IMR-90 (cell line): Measurements from ENCODE around the gene SNX30. TPM values are rescaled to one million over a fixed set of nuclear protein-coding genes. Genes with fewer than 3 reads are reported as not detected.

ENCODE experiments used
- ATAC-seq: fragments of 200-7000 bp; cut with Tn5 transposase; 2 replicates; pipeline ENCODE4 v1.9.1; 2020; ENCODE audit warnings: low read depth, mild to moderate bottlenecking, moderate library complexity
- BruUV-seq: library from RNA; stranded (reverse); fragments of 400-500 nt; replicated peaks from 2 replicates; lab custom pipeline; 2021; lab: Mats Ljungman, UMichigan
- CTCF ChIA-PET: fragments of 300-600 bp; formaldehyde crosslinking; extraction: SDS; loops from one replicate; lab custom pipeline; 2021; ENCODE audit warnings: antibody characterized with exemption; lab: Yijun Ruan, JAX
- POLR2A ChIA-PET: fragments of 300-600 bp; sonication (Branson Sonifier 250); formaldehyde crosslinking; loops from one replicate; lab custom pipeline; 2022; ENCODE audit warnings: antibody characterized with exemption; ENCODE audit not compliant: unreplicated experiment; lab: Charles Lee
- DNase-seq: peaks from one replicate; pipeline ENCODE4 v3.0.0; 2013
- H2AFZ ChIP-seq: replicated peaks from 2 replicates; pipeline ENCODE3; 2013; ENCODE audit warnings: low read length, mild to moderate bottlenecking; ENCODE audit not compliant: poor library complexity
- H2AK5ac ChIP-seq: 2 replicates; pipeline ENCODE4 v1.6.1; 2013; ENCODE audit warnings: low read depth, low read length, inconsistent platforms
- H2AK9ac ChIP-seq: replicated peaks from 2 replicates; pipeline ENCODE3; 2013; ENCODE audit warnings: mild to moderate bottlenecking, low read depth, low read length, moderate library complexity; ENCODE audit not compliant: poor library complexity
- H2BK120ac ChIP-seq: 2 replicates; pipeline ENCODE4 v1.6.1; 2013; ENCODE audit warnings: low read depth, low read length, inconsistent platforms
- H2BK15ac ChIP-seq: 3 replicates; pipeline ENCODE4 v1.6.1; 2013; ENCODE audit warnings: low read depth, low read length, inconsistent platforms
- H2BK20ac ChIP-seq: 2 replicates; pipeline ENCODE4 v1.6.1; 2013; ENCODE audit warnings: low read depth, mild to moderate bottlenecking, inconsistent platforms, low read length, moderate library complexity
- H2BK5ac ChIP-seq: 2 replicates; pipeline ENCODE4 v1.6.1; 2013; ENCODE audit warnings: mild to moderate bottlenecking, low read depth, low read length, inconsistent platforms; ENCODE audit not compliant: poor library complexity, severe bottlenecking
- H3K14ac ChIP-seq: replicated peaks from 2 replicates; pipeline ENCODE4 v1.6.1; 2013; ENCODE audit warnings: low read depth, low read length, inconsistent platforms
- H3K18ac ChIP-seq: 2 replicates; pipeline ENCODE4 v1.6.1; 2013; ENCODE audit warnings: low read depth, low read length, control low read depth
- H3K23ac ChIP-seq: 2 replicates; pipeline ENCODE4 v1.6.1; 2013; ENCODE audit warnings: low read depth, low read length, inconsistent platforms
- H3K27ac ChIP-seq: 2 replicates; pipeline ENCODE4 v1.5.1; 2013; ENCODE audit warnings: mild to moderate bottlenecking, control low read depth, low read length; ENCODE audit not compliant: insufficient read depth
- H3K27me3 ChIP-seq: 2 replicates; pipeline ENCODE4 v1.6.1; 2013; ENCODE audit warnings: low read length; ENCODE audit not compliant: control insufficient read depth, insufficient read depth
- H3K36me3 ChIP-seq: 2 replicates; pipeline ENCODE4 v1.6.1; 2013; ENCODE audit warnings: low read length, mixed read lengths; ENCODE audit not compliant: control insufficient read depth, insufficient read depth
- H3K4ac ChIP-seq: 2 replicates; pipeline ENCODE4 v1.6.1; 2013; ENCODE audit warnings: low read depth, low read length, inconsistent platforms
- H3K4me1 ChIP-seq: 2 replicates; pipeline ENCODE4 v1.6.1; 2013; ENCODE audit warnings: low read length, mixed read lengths; ENCODE audit not compliant: control insufficient read depth, insufficient read depth
- H3K4me2 ChIP-seq: 2 replicates; pipeline ENCODE4 v1.6.1; 2013; ENCODE audit warnings: low read depth, mild to moderate bottlenecking, control low read depth, low read length, moderate library complexity
- H3K4me3 ChIP-seq: 2 replicates; pipeline ENCODE4 v1.5.1; 2013; ENCODE audit warnings: low read depth, mild to moderate bottlenecking, control low read depth, low read length, moderate library complexity; ENCODE audit not compliant: insufficient read depth
- H3K56ac ChIP-seq: 2 replicates; pipeline ENCODE4 v1.6.1; 2013; ENCODE audit warnings: low read length, inconsistent platforms; ENCODE audit not compliant: insufficient read depth; ENCODE audit errors: extremely low read depth
- H3K79me1 ChIP-seq, 2 experiments: 2 replicates each; pipeline ENCODE4 v1.6.1; 2013; ENCODE audit warnings: low read length in 2 of 2, inconsistent platforms in 1 of 2, low read depth in 1 of 2
- H3K9ac ChIP-seq: 2 replicates; pipeline ENCODE4 v1.6.1; 2013; ENCODE audit warnings: low read depth, low read length, control low read depth
- H3K9me1 ChIP-seq: 2 replicates; pipeline ENCODE4 v1.6.1; 2013; ENCODE audit warnings: low read length, inconsistent platforms; ENCODE audit not compliant: insufficient read depth
- H3K9me3 ChIP-seq: 2 replicates; pipeline ENCODE4 v1.6.1; 2013; ENCODE audit warnings: low read length; ENCODE audit not compliant: control insufficient read depth, insufficient read depth
- H4K20me1 ChIP-seq: 2 replicates; pipeline ENCODE4 v1.6.1; 2013; ENCODE audit warnings: low read length, inconsistent platforms; ENCODE audit not compliant: insufficient read depth
- H4K5ac ChIP-seq: 2 replicates; pipeline ENCODE4 v1.6.1; 2013; ENCODE audit warnings: mild to moderate bottlenecking, low read depth, low read length, control low read depth
- H4K8ac ChIP-seq, 2 experiments: 2 replicates each; pipeline ENCODE4 v1.6.1; 2013; ENCODE audit warnings: low read depth in 2 of 2, low read length in 2 of 2, control low read depth in 1 of 2, inconsistent platforms in 1 of 2
- H4K91ac ChIP-seq: 2 replicates; pipeline ENCODE4 v1.6.1; 2013; ENCODE audit warnings: low read depth, low read length, inconsistent platforms; ENCODE audit not compliant: insufficient read depth
- BHLHE40 ChIP-seq: fragments of 150-350 bp; IDR thresholded peaks from 2 replicates; pipeline ENCODE4 v1.6.1; 2016; ENCODE audit warnings: mild to moderate bottlenecking, low read depth, low read length
- CEBPB ChIP-seq: IDR thresholded peaks from 2 replicates; pipeline ENCODE4 v1.6.1; 2012; ENCODE audit warnings: low read depth, low read length, improper control_type of control experiment
- CHD1 ChIP-seq: IDR thresholded peaks from 2 replicates; pipeline ENCODE4 v1.6.1; 2012; ENCODE audit warnings: low read depth, low read length, improper control_type of control experiment
- FOS ChIP-seq: fragments of 150-350 bp; IDR thresholded peaks from 2 replicates; pipeline ENCODE4 v1.6.1; 2016; ENCODE audit warnings: low read depth, low read length
- MAFK ChIP-seq: IDR thresholded peaks from 2 replicates; pipeline ENCODE4 v1.6.1; 2012; ENCODE audit warnings: low read depth, low read length, improper control_type of control experiment
- MAZ ChIP-seq: IDR thresholded peaks from 2 replicates; pipeline ENCODE4 v1.6.1; 2012; ENCODE audit warnings: low read depth, mild to moderate bottlenecking, low read length, improper control_type of control experiment, moderate library complexity, borderline replicate concordance
- MXI1 ChIP-seq: IDR thresholded peaks from 2 replicates; pipeline ENCODE4 v1.6.1; 2012; ENCODE audit warnings: low read depth, mild to moderate bottlenecking, low read length, moderate library complexity, borderline replicate concordance
- NFE2L2 ChIP-seq: fragments of 150-350 bp; IDR thresholded peaks from 2 replicates; pipeline ENCODE4 v1.6.1; 2016; ENCODE audit warnings: low read depth, mild to moderate bottlenecking, low read length
- POLR2A ChIP-seq: IDR thresholded peaks from 2 replicates; pipeline ENCODE4 v1.6.1; 2012; ENCODE audit warnings: mild to moderate bottlenecking, low read depth, low read length
- RAD21 ChIP-seq: IDR thresholded peaks from 2 replicates; pipeline ENCODE4 v1.6.1; 2012; ENCODE audit warnings: low read length, improper control_type of control experiment
- RCOR1 ChIP-seq: IDR thresholded peaks from 2 replicates; pipeline ENCODE4 v1.6.1; 2012; ENCODE audit warnings: mild to moderate bottlenecking, low read length, improper control_type of control experiment; ENCODE audit not compliant: insufficient replicate concordance
- RFX5 ChIP-seq: IDR thresholded peaks from 2 replicates; pipeline ENCODE4 v1.8.0; 2012; ENCODE audit warnings: low read depth, mild to moderate bottlenecking, low read length, moderate library complexity
- SMC3 ChIP-seq: fragments of 150-350 bp; IDR thresholded peaks from 2 replicates; pipeline ENCODE4 v1.6.1; 2016; ENCODE audit warnings: low read depth, mild to moderate bottlenecking, antibody characterized with exemption, low read length, moderate library complexity
- WGBS, 2 experiments: methylation state at CpG; one replicate each; pipeline versions ENCODE4 v1.1.5 to v1.1.7; 2013; ENCODE audit warnings: missing lambda C conversion rate in 2 of 2; ENCODE audit not compliant: insufficient read length in 1 of 2; ENCODE audit errors: extremely low coverage in 2 of 2; 5-methylcytosine and 5-hydroxymethylcytosine counted together
- dilution Hi-C: fragments of 300-500 bp; cut with HindIII; formaldehyde crosslinking; loops from one replicate; pipeline ENCODE4 v1.14.3; 2018; ENCODE audit warnings: low sequenced_read_pairs; ENCODE audit not compliant: unreplicated experiment
- in situ Hi-C: fragments of 300-500 bp; cut with MboI; formaldehyde crosslinking; loops from 3 replicates; pipeline ENCODE4 v1.14.3; 2019; ENCODE audit warnings: low sequenced_read_pairs, inconsistent platforms, mixed read lengths
- intact Hi-C: fragments of 100-400 bp; cut with micrococcal nuclease; formaldehyde crosslinking; loops from 2 replicates; pipeline ENCODE4 v1.10.0; 2022
- polyA plus RNA-seq, 3 experiments: library from polyadenylated mRNA; depleted of rRNA; stranded (reverse); fragments of >200 nt; gene quantifications; 2 replicates each; pipeline ENCODE4 v1.2.3, GENCODE V29; 2012; ENCODE audit warnings: low replicate concordance in 1 of 3
- total RNA-seq: library from RNA; depleted of rRNA; stranded (reverse); fragments of >200 nt; gene quantifications from 2 replicates; pipeline ENCODE4 v1.2.3, GENCODE V29; 2012
- TF ChIP-seq, protein P1 (sequence below): fragments of 150-350 bp; IDR thresholded peaks from 2 replicates; pipeline ENCODE4 v1.6.1; 2016; ENCODE audit warnings: low read depth, mild to moderate bottlenecking, low read length, moderate library complexity, borderline replicate concordance
- TF ChIP-seq, protein P2 (sequence below): conservative IDR thresholded peaks from 2 replicates; pipeline ENCODE4 v1.5.1; 2012; ENCODE audit warnings: mild to moderate bottlenecking, low read depth, low read length, improper control_type of control experiment
- TF ChIP-seq, protein P3 (sequence below): fragments of 150-350 bp; IDR thresholded peaks from 2 replicates; pipeline ENCODE4 v1.6.1; 2017; ENCODE audit warnings: mild to moderate bottlenecking, antibody characterized with exemption, low read length, low read depth

Gene SNX30
- total and polyA plus RNA-seq, 2 of the 4 experiments (the other 2 are of a cell fraction) = 8.0 to 18.8 TPM

DNA sequence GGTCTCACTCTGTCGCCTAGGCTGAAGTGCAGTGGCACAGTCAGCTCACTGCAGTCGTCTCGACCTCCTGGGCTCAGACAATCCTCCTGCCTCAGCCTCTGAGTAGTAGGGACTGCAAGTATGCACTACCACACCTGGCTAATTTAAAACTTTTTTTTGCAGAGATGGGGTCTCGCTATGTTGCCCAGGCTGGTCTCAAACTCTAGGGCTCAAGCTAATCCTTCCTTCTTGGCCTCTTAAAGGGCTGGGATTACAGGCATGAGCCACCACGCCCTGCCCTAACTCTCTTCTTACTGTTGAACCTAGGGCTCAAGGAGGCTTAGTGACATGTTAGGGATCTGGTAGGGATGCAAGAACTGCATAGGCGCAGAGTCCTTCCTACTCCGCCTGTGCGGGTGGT, 65.3 kb downstream of the SNX30 start:
- Histone ChIP-seq H2BK120ac (no peak overlapping the region), H3K4me2 (no peak overlapping the region), H2AFZ (no peak overlapping the region), H2BK5ac (no peak overlapping the region), H3K9ac (no peak overlapping the region), H3K23ac (no peak overlapping the region), H3K4me1 (peaks cover 2% of the 10 kb centered on the region; the same call in 1 of the 2 replicates), H3K4me3 (no peak overlapping the region), H3K27me3 (no peaks in the 10 kb centered on the region), H4K20me1 (peaks cover 3% of the 10 kb centered on the region), H2BK20ac (no peak overlapping the region), H4K8ac (no peak overlapping the region), H3K56ac (no peak overlapping the region), H2AK5ac (no peak overlapping the region), H3K79me1 (peaks cover 13 to 19% of the 10 kb centered on the region in 2 experiments; a peak in 3 of 4 replicates), H4K91ac (no peak overlapping the region), H3K18ac (no peak overlapping the region), H3K27ac (no peak overlapping the region), H4K5ac (no peak overlapping the region), H2BK15ac (no peak overlapping the region), H3K9me1 (peaks cover 13% of the 10 kb centered on the region), H3K14ac (no peak overlapping the region), H3K36me3 (peaks cover 1% of the 10 kb centered on the region), H2AK9ac (no peak overlapping the region), H3K9me3 (no peaks in the 10 kb centered on the region), H3K4ac (no peak overlapping the region)
- CTCF ChIA-PET = interaction anchor here (0.7 kb wide), 1 partner anchor 22 kb away, joined by 3 read pairs; no protein-coding TSS in a partner anchor
- intact Hi-C loops (no loop called here), dilution Hi-C loops (no loop called here), in situ Hi-C loops (loop anchor here (25.0 kb wide), 1 partner anchor 354 kb away; no protein-coding TSS in a partner anchor)
- no TSS peak for BruUV-seq
- DNase-seq = no peak
- no peak for TF ChIP-seq RCOR1
- no peak for TF ChIP-seq CEBPB
- TF ChIP-seq SMC3 = no peak
- no peak for TF ChIP-seq FOS
- TF ChIP-seq, protein P1, sequence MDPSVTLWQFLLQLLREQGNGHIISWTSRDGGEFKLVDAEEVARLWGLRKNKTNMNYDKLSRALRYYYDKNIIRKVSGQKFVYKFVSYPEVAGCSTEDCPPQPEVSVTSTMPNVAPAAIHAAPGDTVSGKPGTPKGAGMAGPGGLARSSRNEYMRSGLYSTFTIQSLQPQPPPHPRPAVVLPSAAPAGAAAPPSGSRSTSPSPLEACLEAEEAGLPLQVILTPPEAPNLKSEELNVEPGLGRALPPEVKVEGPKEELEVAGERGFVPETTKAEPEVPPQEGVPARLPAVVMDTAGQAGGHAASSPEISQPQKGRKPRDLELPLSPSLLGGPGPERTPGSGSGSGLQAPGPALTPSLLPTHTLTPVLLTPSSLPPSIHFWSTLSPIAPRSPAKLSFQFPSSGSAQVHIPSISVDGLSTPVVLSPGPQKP = no peak
- no peak for TF ChIP-seq MXI1
- TF ChIP-seq, protein P2, sequence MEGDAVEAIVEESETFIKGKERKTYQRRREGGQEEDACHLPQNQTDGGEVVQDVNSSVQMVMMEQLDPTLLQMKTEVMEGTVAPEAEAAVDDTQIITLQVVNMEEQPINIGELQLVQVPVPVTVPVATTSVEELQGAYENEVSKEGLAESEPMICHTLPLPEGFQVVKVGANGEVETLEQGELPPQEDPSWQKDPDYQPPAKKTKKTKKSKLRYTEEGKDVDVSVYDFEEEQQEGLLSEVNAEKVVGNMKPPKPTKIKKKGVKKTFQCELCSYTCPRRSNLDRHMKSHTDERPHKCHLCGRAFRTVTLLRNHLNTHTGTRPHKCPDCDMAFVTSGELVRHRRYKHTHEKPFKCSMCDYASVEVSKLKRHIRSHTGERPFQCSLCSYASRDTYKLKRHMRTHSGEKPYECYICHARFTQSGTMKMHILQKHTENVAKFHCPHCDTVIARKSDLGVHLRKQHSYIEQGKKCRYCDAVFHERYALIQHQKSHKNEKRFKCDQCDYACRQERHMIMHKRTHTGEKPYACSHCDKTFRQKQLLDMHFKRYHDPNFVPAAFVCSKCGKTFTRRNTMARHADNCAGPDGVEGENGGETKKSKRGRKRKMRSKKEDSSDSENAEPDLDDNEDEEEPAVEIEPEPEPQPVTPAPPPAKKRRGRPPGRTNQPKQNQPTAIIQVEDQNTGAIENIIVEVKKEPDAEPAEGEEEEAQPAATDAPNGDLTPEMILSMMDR = no peak
- no peak for TF ChIP-seq POLR2A
- no peak for TF ChIP-seq BHLHE40
- TF ChIP-seq MAFK = no peak
- TF ChIP-seq MAZ = no peak
- no peak for TF ChIP-seq CHD1
- TF ChIP-seq NFE2L2 = no peak
- TF ChIP-seq RAD21 = no peak
- TF ChIP-seq, protein P3, sequence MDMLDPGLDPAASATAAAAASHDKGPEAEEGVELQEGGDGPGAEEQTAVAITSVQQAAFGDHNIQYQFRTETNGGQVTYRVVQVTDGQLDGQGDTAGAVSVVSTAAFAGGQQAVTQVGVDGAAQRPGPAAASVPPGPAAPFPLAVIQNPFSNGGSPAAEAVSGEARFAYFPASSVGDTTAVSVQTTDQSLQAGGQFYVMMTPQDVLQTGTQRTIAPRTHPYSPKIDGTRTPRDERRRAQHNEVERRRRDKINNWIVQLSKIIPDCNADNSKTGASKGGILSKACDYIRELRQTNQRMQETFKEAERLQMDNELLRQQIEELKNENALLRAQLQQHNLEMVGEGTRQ = no peak
- TF ChIP-seq RFX5 = no peak
- no CpG with 5 or more reads among the region's 8 CpGs for WGBS, 2 experiments
- ATAC-seq = no peak
- POLR2A ChIA-PET = no interaction called here
